ENCODE results near the gene CCDC88B.

GRCh38 chr11:64339754-64340408 lies at the start of gene CCDC88B:
- TF ChIP-seq YY1 (IDR thresholded peaks at IDR 0.05; ENCODE audit: insufficient read depth, insufficient read length) (no peak), SUZ12 (IDR thresholded peaks at IDR 0.05; ENCODE audit: extremely low read depth, insufficient read depth, insufficient read length) (no peak)
